HepG2 (cell line): ENCODE measurements around the gene GMPPB. TPM values are rescaled to one million over a fixed set of nuclear protein-coding genes. Genes with fewer than 3 reads are reported as not detected.

Experiments
- BCL6 ChIP-seq: IDR thresholded peaks from 2 replicates; pipeline ENCODE4 v1.6.1; 2016; ENCODE audit warnings: missing genetic modification reagents, missing compliant biosample characterization
- CEBPG ChIP-seq: IDR thresholded peaks from 2 replicates; pipeline ENCODE4 v1.6.1; 2016
- DPF2 ChIP-seq: sonication (generic); formaldehyde crosslinking; IDR thresholded peaks from 2 replicates; pipeline ENCODE4 v1.4.0; 2020; ENCODE audit warnings: mild to moderate bottlenecking, low read depth, missing genetic modification reagents, borderline replicate concordance
- HNRNPUL1 ChIP-seq: fragments of 200-400 bp; formaldehyde crosslinking; IDR thresholded peaks from 2 replicates; pipeline ENCODE4 v1.6.1; 2017; ENCODE audit warnings: low read depth, mild to moderate bottlenecking, low read length, moderate library complexity
- NAIF1 ChIP-seq: sonication (generic); formaldehyde crosslinking; IDR thresholded peaks from 2 replicates; pipeline ENCODE4 v1.5.0; 2020; ENCODE audit warnings: mild to moderate bottlenecking, missing genetic modification reagents, borderline replicate concordance
- RBM39 ChIP-seq: fragments of 200-400 bp; formaldehyde crosslinking; IDR thresholded peaks from one replicate; pipeline ENCODE4 v1.6.1; 2018; ENCODE audit warnings: antibody characterized with exemption, mild to moderate bottlenecking, low read depth, low read length; ENCODE audit not compliant: poor library complexity, severe bottlenecking
- RNF2 ChIP-seq: fragments of 450-650 bp; conservative IDR thresholded peaks from 2 replicates; pipeline ENCODE4 v1.6.1; 2016; ENCODE audit warnings: low read depth
- SOX6 ChIP-seq, 2 experiments: fragments of 450-650 bp in 1 of 2; sonication (generic) in 1 of 2; formaldehyde crosslinking in 1 of 2; IDR thresholded peaks; 2 replicates each; pipeline versions ENCODE4 v1.4.0 to v1.6.1; 2017 to 2020; ENCODE audit warnings: antibody characterized with exemption in 1 of 2, mild to moderate bottlenecking in 1 of 2, missing genetic modification reagents in 1 of 2
- TOPORS ChIP-seq: sonication (generic); formaldehyde crosslinking; IDR thresholded peaks from 2 replicates; pipeline ENCODE4 v1.8.0; 2023; ENCODE audit warnings: mild to moderate bottlenecking, missing genetic modification reagents
- YEATS2 ChIP-seq: sonication (generic); formaldehyde crosslinking; IDR thresholded peaks from 2 replicates; pipeline ENCODE4 v1.4.0; 2020; ENCODE audit warnings: missing genetic modification reagents, borderline replicate concordance
- ZBTB26 ChIP-seq: IDR thresholded peaks from 2 replicates; pipeline ENCODE4 v1.6.1; 2016; ENCODE audit warnings: missing compliant biosample characterization, missing genetic modification reagents, borderline replicate concordance
- ZNF20 ChIP-seq: sonication (generic); formaldehyde crosslinking; IDR thresholded peaks from 2 replicates; pipeline ENCODE4 v1.4.0; 2020; ENCODE audit warnings: mild to moderate bottlenecking, moderate library complexity, missing genetic modification reagents
- ZNF280D ChIP-seq: sonication (generic); formaldehyde crosslinking; IDR thresholded peaks from 2 replicates; pipeline ENCODE4 v1.5.1; 2020; ENCODE audit warnings: mild to moderate bottlenecking, missing genetic modification reagents
- ZNF317 ChIP-seq: sonication (generic); formaldehyde crosslinking; IDR thresholded peaks from 2 replicates; pipeline ENCODE4 v1.5.0; 2020; ENCODE audit warnings: mild to moderate bottlenecking, missing genetic modification reagents
- ZNF326 ChIP-seq: sonication (generic); formaldehyde crosslinking; IDR thresholded peaks from 2 replicates; pipeline ENCODE4 v1.4.0; 2020; ENCODE audit warnings: missing genetic modification reagents, borderline replicate concordance
- ZNF34 ChIP-seq: sonication (generic); formaldehyde crosslinking; IDR thresholded peaks from 2 replicates; pipeline ENCODE4 v1.4.0; 2020; ENCODE audit warnings: mild to moderate bottlenecking, missing genetic modification reagents, borderline replicate concordance
- ZNF557 ChIP-seq: sonication (generic); formaldehyde crosslinking; IDR thresholded peaks from 2 replicates; pipeline ENCODE4 v1.4.0; 2020; ENCODE audit warnings: missing genetic modification reagents
- ZNF891 ChIP-seq: sonication (generic); formaldehyde crosslinking; IDR thresholded peaks from 2 replicates; pipeline ENCODE4 v1.5.0; 2020; ENCODE audit warnings: mild to moderate bottlenecking, missing genetic modification reagents
- polyA plus RNA-seq, 8 experiments: library from polyadenylated mRNA; depleted of rRNA in 3 of 8; stranded (reverse) in 7 of 8; unstranded in 1 of 8; fragments of >200 nt; fragmentation: Illumina TruSeq in 4 of 8; extraction: Trizol in 4 of 8; gene quantifications; 2 replicates each; pipeline versions ENCODE4 v1.2.1 to v1.2.3, GENCODE V29; 2011 to 2016; ENCODE audit warnings: low read depth in 4 of 8, missing spikeins in 1 of 8, mixed read lengths in 1 of 8; ENCODE audit not compliant: insufficient read depth in 1 of 8
- total RNA-seq, 5 experiments: library from RNA; depleted of rRNA; stranded (reverse); fragments of >200 nt; fragmentation: Illumina TruSeq; extraction: Trizol; gene quantifications; 2 replicates each; pipeline ENCODE4 v1.2.3, GENCODE V29; 2016; ENCODE audit warnings: low read depth in 1 of 5

Gene GMPPB
- total and polyA plus RNA-seq, 2 of the 13 experiments (the other 11 are each of a cell fraction or from before 2014, with no cell fraction given): 6.5 to 23.1 TPM

GRCh38 chr3:49673715-49674496 lies 49.8 kb downstream of the GMPPB start, which contains the start of gene APEH (continued):
- TF ChIP-seq ZNF280D (CRISPR knock-in tag) (peak; percentile 85), ZNF326 (CRISPR knock-in tag) (0 out of 2 replicates have a peak, but pooled peaks have one; percentile 82), ZNF34 (peak; percentile 26; the same call in 1 of the 2 replicates), ZBTB26 (CRISPR knock-in tag) (peak; percentile 68; the same call in 1 of the 2 replicates), HNRNPUL1 (no peak), ZNF317 (peak; percentile 36; the same call in 1 of the 2 replicates), BCL6 (CRISPR knock-in tag) (no peak), RBM39 (peak; percentile 45), ZNF891 (no peak), SOX6 (IDR thresholded peaks at IDR 0.05) (no peak), SOX6 (CRISPR knock-in tag; IDR thresholded peaks at IDR 0.05) (peak; percentile 54; the same call in 1 of the 2 replicates), CEBPG (CRISPR knock-in tag) (no peak), ZNF20 (CRISPR knock-in tag) (no peak), ZNF557 (no peak), YEATS2 (CRISPR knock-in tag) (peak; percentile 17; the same call in 1 of the 2 replicates), RNF2 (peak; percentile 74; the same call in 1 of the 2 replicates), TOPORS (no peak), DPF2 (CRISPR knock-in tag) (no peak), NAIF1 (CRISPR knock-in tag) (no peak)
